A549 (cell line): ENCODE data around the gene SYT2. TPM values are rescaled to one million over a fixed set of nuclear protein-coding genes. Genes with fewer than 3 reads are reported as not detected.

Experiments used
- ATAC-seq, 2 experiments: fragments of 200-7000 bp in 1 of 2; fragments of >200 bp in 1 of 2; cut with Nextera tagmentation in 1 of 2; cut with Tn5 transposase in 1 of 2; 3 replicates each; pipeline versions ENCODE4 v1.8.0 to v1.9.1; 2018 to 2020; ENCODE audit warnings: mild to moderate bottlenecking in 1 of 2, moderate library complexity in 1 of 2
- CTCF ChIA-PET: fragments of 300-600 bp; sonication (Branson Sonifier 250); formaldehyde crosslinking; extraction: SDS; loops from one replicate; lab custom pipeline; 2021; ENCODE audit warnings: antibody characterized with exemption, inconsistent platforms; lab: Yijun Ruan, JAX
- POLR2A ChIA-PET: fragments of 350-600 bp; formaldehyde crosslinking; extraction: SDS; loops from one replicate; lab custom pipeline; 2021; ENCODE audit warnings: antibody characterized with exemption, inconsistent platforms; lab: Yijun Ruan, JAX
- DNase-seq, 2 experiments: peaks; one replicate each; pipeline versions ENCODE4 v3.0.0 to v3.0.0-alpha.2; 2011 to 2016; ENCODE audit warnings: low read depth in 1 of 2, low spot score in 1 of 2
- FAIRE-seq: peaks from 2 replicates; lab custom pipeline; 2011; peaks lifted over from hg19 to GRCh38; lab: Jason Lieb, UNC
- H3K27ac ChIP-seq, 2 experiments: fragments of >200 bp; sonication (Bioruptor Twin); formaldehyde crosslinking; 3 replicates each; pipeline ENCODE4 v1.5.1; 2016 to 2017
- H3K4me1 ChIP-seq: fragments of >200 bp; sonication (Bioruptor Twin); formaldehyde crosslinking; 3 replicates; pipeline ENCODE4 v1.6.1; 2016
- H3K4me2 ChIP-seq: fragments of >200 bp; sonication (Bioruptor Twin); formaldehyde crosslinking; 3 replicates; pipeline ENCODE4 v1.6.1; 2016
- H3K4me3 ChIP-seq: fragments of >200 bp; sonication (Bioruptor Twin); formaldehyde crosslinking; 3 replicates; pipeline ENCODE4 v1.5.1; 2016
- H3K9me3 ChIP-seq: fragments of >200 bp; sonication (Bioruptor Twin); formaldehyde crosslinking; 3 replicates; pipeline ENCODE4 v1.6.1; 2016
- CEBPB ChIP-seq, 2 experiments: fragments of >200 bp in 1 of 2; sonication (Bioruptor Twin) in 1 of 2; formaldehyde crosslinking in 1 of 2; IDR thresholded peaks; 2 replicates each; pipeline ENCODE4 v1.6.1; 2012 to 2016
- CHD4 ChIP-seq: fragments of 200-600 bp; sonication (generic); IDR thresholded peaks from 2 replicates; pipeline ENCODE4 v1.6.1; 2016; ENCODE audit warnings: antibody characterized with exemption, mild to moderate bottlenecking, borderline replicate concordance
- EP300 ChIP-seq, 2 experiments: fragments of >200 bp; sonication (Bioruptor Twin); formaldehyde crosslinking; IDR thresholded peaks; 2 replicates in 1 of 2; 3 replicates in 1 of 2; pipeline ENCODE4 v1.6.1; 2016 to 2017
- ESRRA ChIP-seq: fragments of 150-350 bp; IDR thresholded peaks from 2 replicates; pipeline ENCODE4 v1.6.1; 2014; ENCODE audit warnings: mild to moderate bottlenecking, low read length, borderline replicate concordance
- FOSB ChIP-seq: fragments of 250-450 bp; sonication (Bioruptor Pico); IDR thresholded peaks from 2 replicates; pipeline ENCODE4 v1.5.0; 2020; ENCODE audit warnings: mild to moderate bottlenecking, moderate library complexity
- HEYL ChIP-seq: fragments of 250-450 bp; sonication (Bioruptor Pico); IDR thresholded peaks from 2 replicates; pipeline ENCODE4 v1.8.0; 2021; ENCODE audit warnings: mild to moderate bottlenecking, moderate library complexity
- HOXA7 ChIP-seq: fragments of 250-450 bp; sonication (Bioruptor Pico); IDR thresholded peaks from 2 replicates; pipeline ENCODE4 v1.5.0; 2020; ENCODE audit warnings: mild to moderate bottlenecking, moderate library complexity
- HOXB13 ChIP-seq: fragments of 250-450 bp; sonication (Bioruptor Pico); IDR thresholded peaks from 2 replicates; pipeline ENCODE4 v1.5.0; 2020; ENCODE audit warnings: low read depth, mild to moderate bottlenecking, moderate library complexity
- KDM1A ChIP-seq: fragments of 200-600 bp; sonication (generic); IDR thresholded peaks from 2 replicates; pipeline ENCODE4 v1.6.1; 2016; ENCODE audit warnings: low read depth, mild to moderate bottlenecking
- KDM5A ChIP-seq: fragments of 200-600 bp; sonication (generic); IDR thresholded peaks from 2 replicates; pipeline ENCODE4 v1.6.1; 2016; ENCODE audit warnings: antibody characterized with exemption, mild to moderate bottlenecking
- MAFK ChIP-seq: fragments of 450-650 bp; IDR thresholded peaks from 2 replicates; pipeline ENCODE4 v1.6.1; 2014; ENCODE audit not compliant: partially characterized antibody
- MAZ ChIP-seq: fragments of 150-350 bp; IDR thresholded peaks from 2 replicates; pipeline ENCODE4 v1.6.1; 2014; ENCODE audit warnings: antibody characterized with exemption, low read depth, low read length, borderline replicate concordance
- PHF8 ChIP-seq: fragments of 200-600 bp; sonication (generic); IDR thresholded peaks from 2 replicates; pipeline ENCODE4 v1.6.1; 2016; ENCODE audit warnings: low read depth, mild to moderate bottlenecking, antibody characterized with exemption, moderate library complexity, borderline replicate concordance
- POLR2A ChIP-seq: IDR thresholded peaks from 2 replicates; pipeline ENCODE4 v1.6.1; 2012; ENCODE audit warnings: mild to moderate bottlenecking, low read length
- RFX5 ChIP-seq: fragments of 450-650 bp; IDR thresholded peaks from 2 replicates; pipeline ENCODE4 v1.7.1; 2014; ENCODE audit warnings: antibody characterized with exemption, mild to moderate bottlenecking, moderate library complexity
- SMC3 ChIP-seq: fragments of >200 bp; sonication (Bioruptor Twin); formaldehyde crosslinking; IDR thresholded peaks from 3 replicates; pipeline ENCODE4 v1.6.1; 2018; ENCODE audit warnings: inconsistent platforms
- ZC3H11A ChIP-seq: fragments of 450-650 bp; IDR thresholded peaks from 2 replicates; pipeline ENCODE4 v1.6.1; 2014; ENCODE audit warnings: antibody characterized with exemption, mild to moderate bottlenecking
- WGBS: methylation state at CpG from one replicate; pipeline ENCODE4 v1.1.6; 2017; ENCODE audit errors: missing lambda C conversion rate; 5-methylcytosine and 5-hydroxymethylcytosine counted together
- polyA plus RNA-seq, 4 experiments: library from polyadenylated mRNA; depleted of rRNA in 3 of 4; stranded (reverse); fragments of >200 nt; fragmentation: RNase III in 1 of 4; extraction: RNeasy Plus Mini Kit Qiagen cat#74134 plus additional on column Dnase treatment in 1 of 4; gene quantifications; 2 replicates in 3 of 4; 3 replicates in 1 of 4; pipeline ENCODE4 v1.2.3, GENCODE V29; 2011 to 2017
- TF ChIP-seq, protein P1 (sequence below): fragments of >200 bp; sonication (Bioruptor Twin); formaldehyde crosslinking; IDR thresholded peaks from 3 replicates; pipeline ENCODE4 v1.6.1; 2016
- TF ChIP-seq, protein P2 (sequence below): fragments of 200-600 bp; sonication (generic); IDR thresholded peaks from 2 replicates; pipeline ENCODE4 v1.6.1; 2016; ENCODE audit warnings: antibody characterized with exemption, mild to moderate bottlenecking, moderate library complexity
- TF ChIP-seq, protein P3 (sequence below): fragments of >200 bp; sonication (Bioruptor Twin); formaldehyde crosslinking; IDR thresholded peaks from 3 replicates; pipeline ENCODE4 v1.5.1; 2016

Gene SYT2
- polyA plus RNA-seq, 2 of the 4 experiments (the other 2 are of a cell fraction) = 0.03 to 0.04 TPM

DNA sequence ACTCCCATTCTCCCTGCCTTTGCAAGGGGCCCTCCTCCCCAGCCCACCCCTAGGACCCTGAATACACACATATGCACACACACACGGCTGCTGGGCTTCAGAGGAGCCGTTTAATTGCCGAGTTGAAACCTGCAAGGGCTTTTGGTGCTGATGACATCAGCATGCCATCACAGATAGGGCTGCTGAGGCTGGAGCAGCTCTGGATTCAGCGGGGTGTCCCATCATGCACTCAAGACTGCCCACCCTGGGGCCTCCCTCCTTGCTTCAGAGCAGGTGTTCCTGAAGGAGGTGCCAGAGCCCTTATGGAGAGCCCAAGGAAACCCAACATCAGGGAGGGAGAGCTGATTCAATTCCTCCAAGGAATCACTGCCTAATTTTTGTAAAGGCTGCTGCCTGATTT, 5.7 kb downstream of the SYT2 start:
- Histone ChIP-seq H3K4me3 (no peak overlapping the region), H3K9me3 (no peaks in the 10 kb centered on the region), H3K27ac (no peak overlapping the region), H3K4me1 (peaks cover 3% of the 10 kb centered on the region; the same call in 1 of the 3 replicates), H3K4me2 (no peak overlapping the region)
- no peak for ATAC-seq
- DNase-seq = no peak
- TF ChIP-seq CEBPB (IDR thresholded peaks at IDR 0.05) (no peak), POLR2A (no peak), ZC3H11A (no peak), MAFK (no peak), HOXA7 (no peak), MAZ (no peak), HOXB13 (no peak), PHF8 (no peak), EP300 (IDR thresholded peaks at IDR 0.05) (no peak), ESRRA (no peak), FOSB (CRISPR knock-in tag) (no peak), KDM5A (no peak), SMC3 (no peak), KDM1A (no peak)
- TF ChIP-seq, protein P1, sequence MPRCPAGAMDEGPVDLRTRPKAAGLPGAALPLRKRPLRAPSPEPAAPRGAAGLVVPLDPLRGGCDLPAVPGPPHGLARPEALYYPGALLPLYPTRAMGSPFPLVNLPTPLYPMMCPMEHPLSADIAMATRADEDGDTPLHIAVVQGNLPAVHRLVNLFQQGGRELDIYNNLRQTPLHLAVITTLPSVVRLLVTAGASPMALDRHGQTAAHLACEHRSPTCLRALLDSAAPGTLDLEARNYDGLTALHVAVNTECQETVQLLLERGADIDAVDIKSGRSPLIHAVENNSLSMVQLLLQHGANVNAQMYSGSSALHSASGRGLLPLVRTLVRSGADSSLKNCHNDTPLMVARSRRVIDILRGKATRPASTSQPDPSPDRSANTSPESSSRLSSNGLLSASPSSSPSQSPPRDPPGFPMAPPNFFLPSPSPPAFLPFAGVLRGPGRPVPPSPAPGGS = no peak
- TF ChIP-seq, protein P2, sequence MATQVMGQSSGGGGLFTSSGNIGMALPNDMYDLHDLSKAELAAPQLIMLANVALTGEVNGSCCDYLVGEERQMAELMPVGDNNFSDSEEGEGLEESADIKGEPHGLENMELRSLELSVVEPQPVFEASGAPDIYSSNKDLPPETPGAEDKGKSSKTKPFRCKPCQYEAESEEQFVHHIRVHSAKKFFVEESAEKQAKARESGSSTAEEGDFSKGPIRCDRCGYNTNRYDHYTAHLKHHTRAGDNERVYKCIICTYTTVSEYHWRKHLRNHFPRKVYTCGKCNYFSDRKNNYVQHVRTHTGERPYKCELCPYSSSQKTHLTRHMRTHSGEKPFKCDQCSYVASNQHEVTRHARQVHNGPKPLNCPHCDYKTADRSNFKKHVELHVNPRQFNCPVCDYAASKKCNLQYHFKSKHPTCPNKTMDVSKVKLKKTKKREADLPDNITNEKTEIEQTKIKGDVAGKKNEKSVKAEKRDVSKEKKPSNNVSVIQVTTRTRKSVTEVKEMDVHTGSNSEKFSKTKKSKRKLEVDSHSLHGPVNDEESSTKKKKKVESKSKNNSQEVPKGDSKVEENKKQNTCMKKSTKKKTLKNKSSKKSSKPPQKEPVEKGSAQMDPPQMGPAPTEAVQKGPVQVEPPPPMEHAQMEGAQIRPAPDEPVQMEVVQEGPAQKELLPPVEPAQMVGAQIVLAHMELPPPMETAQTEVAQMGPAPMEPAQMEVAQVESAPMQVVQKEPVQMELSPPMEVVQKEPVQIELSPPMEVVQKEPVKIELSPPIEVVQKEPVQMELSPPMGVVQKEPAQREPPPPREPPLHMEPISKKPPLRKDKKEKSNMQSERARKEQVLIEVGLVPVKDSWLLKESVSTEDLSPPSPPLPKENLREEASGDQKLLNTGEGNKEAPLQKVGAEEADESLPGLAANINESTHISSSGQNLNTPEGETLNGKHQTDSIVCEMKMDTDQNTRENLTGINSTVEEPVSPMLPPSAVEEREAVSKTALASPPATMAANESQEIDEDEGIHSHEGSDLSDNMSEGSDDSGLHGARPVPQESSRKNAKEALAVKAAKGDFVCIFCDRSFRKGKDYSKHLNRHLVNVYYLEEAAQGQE = no peak
- WGBS = 27% methylated on average over 3 of the region's 4 CpGs
- ChIA-PET POLR2A (no interaction called here), CTCF (interaction anchor here (1.1 to 3.3 kb wide), 3 partner anchors 15 to 425 kb away, joined by 3 to 15 read pairs (median 3); no protein-coding TSS in a partner anchor)
- no peak for FAIRE-seq

DNA sequence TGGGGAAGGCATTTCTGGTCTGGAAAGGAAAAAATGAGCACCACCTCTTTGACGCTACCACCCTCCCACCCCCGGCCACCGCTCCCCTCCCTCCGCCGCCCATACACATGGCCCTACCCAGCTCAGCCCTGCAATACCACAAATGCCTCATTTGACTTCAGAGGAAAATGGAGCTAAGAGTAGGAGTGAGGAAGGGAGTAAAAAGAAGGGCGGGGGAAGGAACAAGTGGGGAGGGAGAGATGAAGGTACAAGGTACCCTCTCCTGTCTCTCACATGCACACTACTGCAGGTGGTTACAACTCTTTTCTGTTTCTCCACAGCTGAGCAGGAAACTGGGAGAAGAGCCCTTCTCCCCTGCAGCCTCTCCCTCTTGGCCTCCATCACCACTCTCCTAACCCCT, 7.1 kb downstream of the SYT2 start:
- no peak for FAIRE-seq
- no peaks in the 10 kb centered on the region for H3K9me3 ChIP-seq

More for the DNA sequence above, 7.1 kb downstream of the SYT2 start:
- CTCF ChIA-PET = interaction anchor here (0.9 to 3.3 kb wide), 9 partner anchors 10 to 424 kb away, joined by 3 to 15 read pairs (median 3); no protein-coding TSS in a partner anchor
- Histone ChIP-seq H3K4me2 (no peak overlapping the region), H3K27ac (no peak overlapping the region), H3K4me1 (no peaks in the 10 kb centered on the region), H3K4me3 (no peak overlapping the region)
- TF ChIP-seq SMC3 (no peak), HEYL (CRISPR knock-in tag) (no peak), RFX5 (no peak), ZC3H11A (no peak), EP300 (IDR thresholded peaks at IDR 0.05) (no peak), CHD4 (no peak)
- TF ChIP-seq, protein P3, sequence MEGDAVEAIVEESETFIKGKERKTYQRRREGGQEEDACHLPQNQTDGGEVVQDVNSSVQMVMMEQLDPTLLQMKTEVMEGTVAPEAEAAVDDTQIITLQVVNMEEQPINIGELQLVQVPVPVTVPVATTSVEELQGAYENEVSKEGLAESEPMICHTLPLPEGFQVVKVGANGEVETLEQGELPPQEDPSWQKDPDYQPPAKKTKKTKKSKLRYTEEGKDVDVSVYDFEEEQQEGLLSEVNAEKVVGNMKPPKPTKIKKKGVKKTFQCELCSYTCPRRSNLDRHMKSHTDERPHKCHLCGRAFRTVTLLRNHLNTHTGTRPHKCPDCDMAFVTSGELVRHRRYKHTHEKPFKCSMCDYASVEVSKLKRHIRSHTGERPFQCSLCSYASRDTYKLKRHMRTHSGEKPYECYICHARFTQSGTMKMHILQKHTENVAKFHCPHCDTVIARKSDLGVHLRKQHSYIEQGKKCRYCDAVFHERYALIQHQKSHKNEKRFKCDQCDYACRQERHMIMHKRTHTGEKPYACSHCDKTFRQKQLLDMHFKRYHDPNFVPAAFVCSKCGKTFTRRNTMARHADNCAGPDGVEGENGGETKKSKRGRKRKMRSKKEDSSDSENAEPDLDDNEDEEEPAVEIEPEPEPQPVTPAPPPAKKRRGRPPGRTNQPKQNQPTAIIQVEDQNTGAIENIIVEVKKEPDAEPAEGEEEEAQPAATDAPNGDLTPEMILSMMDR = no peak
- ATAC-seq (no peak), DNase-seq (no peak)
- POLR2A ChIA-PET = no interaction called here
- WGBS = 32% methylated on average over 5 of the region's 6 CpGs
